Lower lobe of right lung (tissue), 2 donors: ENCODE measurements around the gene SMAD2. TPM values are rescaled to one million over a fixed set of nuclear protein-coding genes. Genes with fewer than 3 reads are reported as not detected.

Experiments used
- ATAC-seq, 2 donors: fragments of 200-7000 bp; cut with Tn5 transposase; one replicate each; pipeline ENCODE4 v1.9.1; 2020 to 2022; ENCODE audit warnings: mild to moderate bottlenecking in 2 of 2, moderate library complexity in 2 of 2
- DNase-seq: peaks from one replicate; pipeline ENCODE4 v3.0.0-alpha.2; 2020
- H3K27ac ChIP-seq: fragments of 200-600 bp; one replicate; pipeline ENCODE4 v1.8.0; 2022
- H3K27me3 ChIP-seq: fragments of 200-600 bp; one replicate; pipeline ENCODE4 v1.8.0; 2022; ENCODE audit warnings: low read depth
- H3K36me3 ChIP-seq: fragments of 200-600 bp; one replicate; pipeline ENCODE4 v1.8.0; 2022; ENCODE audit warnings: mild to moderate bottlenecking
- H3K4me1 ChIP-seq: fragments of 200-600 bp; one replicate; pipeline ENCODE4 v1.8.0; 2022
- H3K4me3 ChIP-seq: fragments of 200-600 bp; one replicate; pipeline ENCODE4 v1.8.0; 2022; ENCODE audit warnings: mild to moderate bottlenecking
- H3K9me3 ChIP-seq: fragments of 200-600 bp; one replicate; pipeline ENCODE4 v1.8.0; 2022
- CTCF ChIP-seq: fragments of 200-600 bp; IDR thresholded peaks from one replicate; pipeline ENCODE4 v1.8.0; 2022; ENCODE audit warnings: antibody characterized with exemption, mild to moderate bottlenecking
- intact Hi-C: fragments of 100-400 bp; cut with DNase I; formaldehyde crosslinking; loops from one replicate; pipeline ENCODE4 v1.11.0; 2022
- total RNA-seq: library from RNA; stranded (reverse); fragmentation: NEBNext Ultra II Directional; extraction: Animal tissue kit (Norgen Biotek cat#: 25700); gene quantifications from one replicate; pipeline ENCODE4 v1.2.1, GENCODE V29; 2021
- donor health status: DM: no; HTN: yes; CAD: no; lungs with severe emphysema.

The SMAD2 gene
- total RNA-seq, 1 donor from 2014 or later, result 161 TPM

GRCh38 chr18:47895565-47896250, 34.8 kb downstream of the SMAD2 start:
- Histone ChIP-seq H3K9me3 (no peaks in the 10 kb centered on the region), H3K4me3 (no peak overlapping the region), H3K36me3 (peaks cover 18% of the 10 kb centered on the region), H3K27me3 (no peaks in the 10 kb centered on the region), H3K27ac (no peak overlapping the region), H3K4me1 (peaks cover 29% of the 10 kb centered on the region)
- intact Hi-C loops, result no loop called here
- ATAC-seq (no peak), DNase-seq (no peak)
- no peak for TF ChIP-seq CTCF

DNA sequence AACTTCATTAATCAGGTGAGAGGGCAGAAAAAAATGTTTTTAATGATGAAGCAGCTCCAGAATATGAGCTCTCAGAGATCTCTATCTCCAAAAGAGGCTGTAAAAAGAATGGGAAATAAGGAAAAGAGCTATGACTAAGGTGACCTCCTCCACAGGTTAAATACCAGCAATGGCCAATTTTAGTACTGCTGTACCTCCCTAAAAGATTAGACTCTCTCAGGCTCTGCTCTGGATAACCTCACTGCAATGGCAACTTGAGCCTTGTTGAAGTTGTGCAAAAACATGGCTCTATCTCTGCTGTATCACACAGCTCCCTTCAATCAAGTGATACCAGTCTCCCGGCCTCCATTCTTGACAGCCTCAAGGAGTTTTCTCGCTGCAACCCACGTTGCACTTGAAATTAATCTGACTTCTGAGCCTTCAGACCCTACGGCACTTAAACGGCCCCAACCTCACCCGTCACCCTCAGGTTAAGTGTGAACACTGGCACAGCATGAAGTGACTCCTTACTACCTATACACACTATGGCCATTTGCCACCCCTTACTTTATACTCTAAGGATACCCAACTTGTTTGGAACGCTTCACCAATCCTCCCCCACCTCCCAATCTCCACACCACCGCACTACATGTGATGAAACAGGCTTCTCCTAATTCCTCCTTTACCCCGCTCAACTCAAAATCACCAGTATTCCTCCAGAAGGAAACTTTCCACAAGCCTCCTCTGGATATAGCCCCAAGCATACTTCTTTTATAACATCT, 36.3 kb downstream of the SMAD2 start:
- no peak for DNase-seq
- H3K27me3 ChIP-seq, result no peaks in the 10 kb centered on the region
- ATAC-seq, result no peak
- no peak for TF ChIP-seq CTCF
- no peak overlapping the region for H3K27ac ChIP-seq
- no peaks in the 10 kb centered on the region for H3K9me3 ChIP-seq
- peaks cover 24% of the 10 kb centered on the region for H3K36me3 ChIP-seq
- intact Hi-C loops, result no loop called here
- peaks cover 26% of the 10 kb centered on the region for H3K4me1 ChIP-seq
- no peak overlapping the region for H3K4me3 ChIP-seq

GRCh38 chr18:47893047-47893446, 37.4 kb downstream of the SMAD2 start:
- DNase-seq, result no peak
- Histone ChIP-seq H3K36me3 (peaks cover 35% of the 10 kb centered on the region), H3K27ac (no peak overlapping the region), H3K9me3 (no peaks in the 10 kb centered on the region), H3K27me3 (no peaks in the 10 kb centered on the region), H3K4me3 (no peak overlapping the region), H3K4me1 (peaks cover 18% of the 10 kb centered on the region)
- no peak for TF ChIP-seq CTCF
- no peak for ATAC-seq
- intact Hi-C loops, result no loop called here

DNA sequence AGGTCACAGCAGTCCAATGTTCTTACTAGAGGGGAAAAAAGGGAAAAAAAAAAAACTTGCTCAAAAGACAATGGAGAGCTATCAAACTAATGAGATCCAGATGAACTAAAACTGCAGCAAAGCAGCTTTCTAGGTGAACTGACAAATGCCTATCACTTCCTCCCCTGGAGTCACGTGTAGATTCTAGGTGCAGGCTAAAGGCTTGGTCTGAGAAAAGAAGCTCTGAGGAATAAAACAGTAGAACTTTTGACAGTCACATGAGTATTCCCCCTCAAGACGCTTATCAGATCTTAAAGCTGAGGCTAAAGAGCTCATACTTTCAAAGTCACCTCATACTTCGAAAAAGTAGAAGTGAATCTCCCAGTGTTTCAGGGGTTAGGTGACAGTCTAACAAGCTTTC, 42.3 kb downstream of the SMAD2 start:
- ATAC-seq (no peak), DNase-seq (no peak)
- intact Hi-C loops, result no loop called here
- H3K4me1 ChIP-seq, result peaks cover 15% of the 10 kb centered on the region
- TF ChIP-seq CTCF, result no peak
- no peaks in the 10 kb centered on the region for H3K9me3 ChIP-seq
- H3K36me3 ChIP-seq, result peaks cover 36% of the 10 kb centered on the region
- H3K27me3 ChIP-seq, result no peaks in the 10 kb centered on the region
- H3K27ac ChIP-seq, result no peak overlapping the region
- H3K4me3 ChIP-seq, result no peak overlapping the region

- no peaks in the 10 kb centered on the region for H3K27me3 ChIP-seq
- intact Hi-C loops, result no loop called here
- DNase-seq (no peak), ATAC-seq (no peak)
- H3K9me3 ChIP-seq, result no peaks in the 10 kb centered on the region
- H3K27ac ChIP-seq, result no peak overlapping the region
- H3K4me1 ChIP-seq, result peaks cover 12% of the 10 kb centered on the region
- no peak for TF ChIP-seq CTCF
- H3K4me3 ChIP-seq, result no peak overlapping the region
- peaks cover 36% of the 10 kb centered on the region for H3K36me3 ChIP-seq
Observed at GRCh38 chr18:47887227-47887626, 43.2 kb downstream of the SMAD2 start.
